ENCODE measurements around the gene BRD1.
"Not testable (repeated sequence)": the region's sequence is repeated elsewhere in the genome, so short reads cannot be mapped to it uniquely, and the experiment has no call there.

The BRD1 gene

GRCh38 chr22:49768077-49768910 lies 59.4 kb downstream of the BRD1 start:
- no peak for DNase-seq (ENCODE audit: low spot score)

- DNase-seq (ENCODE audit: low spot score) = peak; percentile 49
Measured at GRCh38 chr22:49767355-49768062, 60.2 kb downstream of the BRD1 start.

- no peak for DNase-seq (ENCODE audit: low spot score)
Measured at GRCh38 chr22:49765951-49766350, 61.7 kb downstream of the BRD1 start.

- no peak for DNase-seq (ENCODE audit: low spot score)
Measured at GRCh38 chr22:49765091-49765771, 62.4 kb downstream of the BRD1 start.

- DNase-seq (ENCODE audit: low spot score) = no peak
Measured at GRCh38 chr22:49764127-49764581, 63.5 kb downstream of the BRD1 start.

- DNase-seq (ENCODE audit: low spot score) = no peak
Measured at GRCh38 chr22:49763696-49764095, 64.0 kb downstream of the BRD1 start.

GRCh38 chr22:49763138-49763537 lies 64.5 kb downstream of the BRD1 start:
- no peak for DNase-seq (ENCODE audit: low spot score)

- not testable (repeated sequence) for DNase-seq (ENCODE audit: low spot score)
Measured at GRCh38 chr22:49762571-49762970, 65.1 kb downstream of the BRD1 start.

GRCh38 chr22:49761836-49762235 lies 65.8 kb downstream of the BRD1 start:
- DNase-seq (ENCODE audit: low spot score) = no peak

- DNase-seq (ENCODE audit: low spot score) = no peak
Measured at GRCh38 chr22:49760630-49761571, 66.8 kb downstream of the BRD1 start.

GRCh38 chr22:49760280-49760629 lies 67.4 kb downstream of the BRD1 start:
- DNase-seq (ENCODE audit: low spot score) = no peak

- no peak for DNase-seq (ENCODE audit: low spot score)
Measured at GRCh38 chr22:49756676-49757075, 71.0 kb downstream of the BRD1 start.

GRCh38 chr22:49756201-49756600 lies 71.5 kb downstream of the BRD1 start:
- no peak for DNase-seq (ENCODE audit: low spot score)

- DNase-seq (ENCODE audit: low spot score) = no peak
Measured at GRCh38 chr22:49755631-49756001, 72.1 kb downstream of the BRD1 start.

GRCh38 chr22:49754696-49755630 lies 72.7 kb downstream of the BRD1 start:
- DNase-seq (ENCODE audit: low spot score) = no peak

GRCh38 chr22:49753961-49754695 lies 73.5 kb downstream of the BRD1 start:
- no peak for DNase-seq (ENCODE audit: low spot score)

- no peak for DNase-seq (ENCODE audit: low spot score)
Measured at GRCh38 chr22:49753276-49753890, 74.3 kb downstream of the BRD1 start.

- no peak for DNase-seq (ENCODE audit: low spot score)
Measured at GRCh38 chr22:49752598-49753091, 75.0 kb downstream of the BRD1 start.

- no peak for DNase-seq (ENCODE audit: low spot score)
Measured at GRCh38 chr22:49751966-49752597, 75.6 kb downstream of the BRD1 start.
